ENCODE results near the gene SMIM31.

SMIM31 gene

DNA sequence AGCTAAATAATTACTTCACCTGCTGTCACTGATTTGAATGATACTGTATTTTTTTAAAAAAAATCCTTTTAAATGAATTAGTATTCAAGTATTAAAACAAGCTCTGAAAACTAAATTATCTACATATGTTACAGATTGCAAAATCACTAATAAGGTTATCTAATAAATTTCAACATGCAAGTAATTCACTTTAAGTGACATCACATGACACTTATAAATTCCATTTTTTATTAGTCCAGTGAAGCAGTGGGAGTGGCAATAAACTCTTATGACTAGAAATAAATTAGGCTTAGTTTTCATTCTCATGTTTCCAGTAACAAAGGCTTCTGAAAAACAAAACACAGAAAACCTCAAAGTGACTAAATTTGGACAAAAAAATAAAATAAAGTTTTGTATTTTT is 36.3 kb downstream of the SMIM31 start:
- DNase-seq, result no peak

DNA sequence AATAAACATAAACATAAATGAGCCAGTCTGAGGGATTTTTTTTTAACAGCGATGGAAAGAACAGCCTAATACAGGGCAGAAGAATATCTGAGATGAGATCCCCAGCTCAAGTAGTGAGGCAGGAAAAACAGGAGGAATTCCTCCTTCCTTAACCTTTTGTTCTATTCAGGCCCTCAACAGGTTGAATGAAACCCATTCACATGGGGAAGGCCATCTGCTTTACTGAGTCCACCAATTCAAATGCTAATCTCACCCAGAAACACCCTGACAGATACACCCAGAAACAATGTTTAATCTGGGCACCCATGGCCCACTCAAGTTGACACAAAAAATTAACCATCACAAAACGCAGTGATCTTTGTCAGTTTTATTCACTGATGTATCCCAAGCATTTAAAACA is 45.5 kb downstream of the SMIM31 start:
- DNase-seq, result no peak

DNA sequence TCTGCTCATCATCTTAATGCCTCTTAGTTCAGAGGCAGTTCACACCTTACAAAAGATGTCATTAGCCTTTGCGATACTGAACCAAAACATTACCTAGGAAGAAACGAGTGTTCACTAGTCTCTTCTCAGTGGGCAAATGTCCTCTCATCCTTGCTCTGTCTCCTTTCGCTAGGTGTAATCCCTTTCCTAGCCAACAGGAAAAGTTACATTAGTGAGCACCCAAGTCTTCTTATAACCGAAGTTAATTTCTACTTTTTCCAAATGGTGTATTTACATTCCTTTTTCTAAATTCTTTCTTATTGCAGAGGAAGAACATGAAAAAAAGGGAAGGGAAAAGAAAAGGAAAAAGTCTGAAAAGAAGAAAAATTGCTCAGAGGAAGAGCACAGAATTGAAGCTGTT is 46.9 kb downstream of the SMIM31 start:
- no peak for DNase-seq

DNA sequence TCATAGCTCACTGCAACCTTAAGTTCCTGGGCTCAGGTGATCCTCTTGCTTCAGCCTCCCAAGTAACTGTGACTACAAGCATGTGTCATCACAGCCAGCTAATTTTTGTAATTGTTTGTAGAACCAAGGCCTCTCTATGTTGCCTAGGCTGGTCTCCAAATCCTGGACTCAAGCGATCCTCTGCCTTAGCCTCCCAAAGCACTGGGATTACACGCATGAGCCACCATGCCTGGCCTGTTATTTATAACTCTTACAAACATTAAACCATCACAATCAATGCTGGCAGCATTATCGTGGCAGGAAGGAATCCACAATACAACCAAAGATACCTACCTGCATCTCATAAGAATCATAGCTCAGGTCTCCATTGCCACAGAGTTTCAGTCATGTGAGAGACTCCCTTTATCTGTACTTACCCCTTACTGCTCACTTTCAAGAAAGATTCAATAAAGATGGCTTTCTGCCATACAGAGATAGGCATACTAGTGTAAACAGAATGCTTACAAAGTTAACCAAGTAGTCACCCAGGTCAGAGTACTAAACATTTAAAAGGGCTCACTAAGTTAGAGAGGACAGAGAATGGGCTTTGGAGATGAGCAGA is 48.5 kb downstream of the SMIM31 start:
- DNase-seq, result no peak

DNA sequence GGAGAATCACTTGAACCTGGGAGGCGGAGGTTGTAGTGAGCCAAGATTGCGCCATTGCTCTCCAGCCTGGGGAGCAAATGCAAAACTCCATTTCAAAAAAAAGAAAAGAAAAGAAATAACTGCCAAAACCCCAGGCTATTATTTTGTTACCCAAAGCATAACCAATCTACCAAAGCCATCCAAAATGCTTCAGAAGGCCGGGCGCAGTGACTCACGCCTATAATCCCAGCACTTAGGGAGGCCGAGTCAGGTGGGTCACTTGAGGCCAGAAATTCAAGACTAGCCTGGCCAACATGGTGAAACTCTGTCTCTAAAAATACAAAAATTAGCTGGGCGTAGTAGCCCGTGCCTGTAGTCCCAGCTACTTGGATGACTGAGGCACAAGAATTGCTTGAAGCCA is 49.8 kb downstream of the SMIM31 start:
- no peak for DNase-seq

DNA sequence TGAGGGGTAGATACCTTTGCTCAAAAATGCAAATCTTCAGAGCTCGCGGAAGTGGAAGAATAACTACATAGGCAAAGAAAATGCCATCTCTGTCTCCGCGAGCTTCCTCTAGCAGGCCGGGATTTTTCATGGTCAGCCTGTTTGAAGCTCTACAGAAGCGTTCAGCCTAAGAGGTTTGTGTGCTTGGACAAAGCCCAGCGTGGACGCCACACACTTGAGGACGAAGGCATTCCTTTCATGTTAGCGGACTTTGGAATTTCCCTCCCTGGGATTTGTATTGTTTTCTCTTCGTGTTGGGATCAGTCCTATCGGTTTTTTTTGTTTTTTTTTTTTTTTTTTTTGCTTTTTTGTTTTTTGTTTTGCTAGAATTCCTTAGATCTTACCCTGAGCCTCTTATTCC is 53.7 kb downstream of the SMIM31 start:
- no peak for DNase-seq

DNA sequence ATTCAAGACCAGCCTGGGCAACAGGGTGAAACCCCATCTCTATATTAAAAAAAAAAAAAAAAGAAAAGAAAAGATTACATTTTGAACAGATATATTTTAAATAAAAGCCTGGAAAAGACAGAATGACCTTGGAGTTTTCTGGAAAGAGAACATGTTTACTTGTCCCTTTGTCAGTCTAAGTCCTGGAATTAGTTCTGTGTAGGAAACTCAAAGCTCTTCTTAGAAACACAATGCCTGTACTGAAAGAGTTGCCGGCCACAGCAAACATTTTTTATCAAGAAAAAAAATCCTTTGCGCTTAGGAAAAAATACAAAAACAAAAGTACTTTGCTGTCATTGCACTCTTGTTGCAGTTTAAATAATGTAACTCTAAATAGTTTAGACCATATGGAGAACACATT is 59.6 kb downstream of the SMIM31 start:
- no peak for DNase-seq

DNA sequence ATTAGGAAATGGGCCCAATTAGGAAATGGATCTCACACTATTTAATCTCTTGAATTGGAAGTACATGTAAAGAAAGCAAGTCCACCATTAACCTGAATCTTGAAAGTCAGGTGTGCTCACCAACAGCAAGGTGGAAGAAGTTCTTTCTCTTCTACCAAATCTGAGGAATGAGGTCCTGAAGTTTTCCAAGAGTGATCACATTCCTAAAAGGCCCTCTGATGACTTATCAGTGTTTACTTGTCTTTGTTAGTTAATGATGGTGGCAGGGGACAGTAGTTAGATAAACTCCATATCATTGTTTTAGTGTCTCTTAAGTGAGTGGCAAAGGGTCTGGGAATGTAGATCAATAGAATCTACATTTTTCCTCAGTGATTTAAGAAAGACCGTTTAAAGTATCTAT is 61.8 kb downstream of the SMIM31 start:
- no peak for DNase-seq

DNA sequence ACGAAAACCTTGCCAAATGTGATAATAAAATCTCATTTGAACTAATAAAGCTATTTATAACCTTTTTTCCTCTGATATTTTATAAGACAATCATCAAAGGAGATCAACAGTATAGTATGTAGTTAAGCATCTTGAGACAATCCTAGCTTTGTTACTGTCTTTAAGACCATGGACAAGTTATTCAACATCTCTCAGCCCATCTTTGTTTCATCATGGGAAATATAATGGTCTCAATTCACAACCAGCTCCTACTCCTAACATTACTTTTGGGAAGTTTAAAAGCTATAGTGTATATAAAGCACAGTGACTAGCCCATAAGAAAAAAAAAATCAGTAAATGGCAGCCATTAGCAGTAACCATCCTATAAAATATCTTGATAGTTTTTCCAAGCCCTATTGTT is 65.4 kb downstream of the SMIM31 start:
- DNase-seq, result no peak

DNA sequence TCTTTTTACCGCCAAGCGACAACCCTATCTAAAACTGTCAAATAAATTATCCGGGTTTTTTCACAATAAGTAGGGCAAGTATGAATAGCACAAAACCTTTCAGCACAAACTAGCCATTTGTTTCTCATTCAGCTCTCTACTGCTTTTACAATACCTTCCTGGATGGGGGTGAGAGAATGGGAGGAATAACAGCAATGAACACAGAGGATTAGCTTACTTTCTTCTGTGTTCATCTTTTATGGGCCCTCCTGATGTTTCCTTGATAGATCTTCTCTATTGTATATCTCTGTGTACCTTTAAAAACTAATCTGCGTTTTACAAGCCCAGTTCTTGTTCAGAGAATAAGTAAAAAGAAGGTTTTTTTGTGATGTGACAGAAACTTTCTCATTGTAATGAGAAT is 67.8 kb downstream of the SMIM31 start:
- no peak for DNase-seq

DNA sequence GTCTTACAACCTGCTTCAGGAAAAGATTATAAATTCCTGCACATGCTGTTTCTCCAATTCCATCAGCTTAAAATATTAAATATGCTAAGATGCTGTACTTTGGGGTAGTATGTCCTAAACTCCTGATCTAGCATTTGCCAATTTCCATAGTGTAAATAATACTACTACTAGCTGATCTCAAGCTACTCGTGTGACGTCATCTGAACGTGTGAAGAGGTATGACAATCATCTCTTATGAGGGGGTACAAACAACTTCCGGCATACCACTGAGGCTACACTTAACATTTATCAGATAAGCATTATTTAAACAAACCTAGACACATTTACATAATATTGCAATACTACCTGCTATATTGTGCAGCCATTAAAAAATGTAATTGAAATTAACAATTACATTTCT is 70.7 kb downstream of the SMIM31 start:
- no peak for DNase-seq

DNA sequence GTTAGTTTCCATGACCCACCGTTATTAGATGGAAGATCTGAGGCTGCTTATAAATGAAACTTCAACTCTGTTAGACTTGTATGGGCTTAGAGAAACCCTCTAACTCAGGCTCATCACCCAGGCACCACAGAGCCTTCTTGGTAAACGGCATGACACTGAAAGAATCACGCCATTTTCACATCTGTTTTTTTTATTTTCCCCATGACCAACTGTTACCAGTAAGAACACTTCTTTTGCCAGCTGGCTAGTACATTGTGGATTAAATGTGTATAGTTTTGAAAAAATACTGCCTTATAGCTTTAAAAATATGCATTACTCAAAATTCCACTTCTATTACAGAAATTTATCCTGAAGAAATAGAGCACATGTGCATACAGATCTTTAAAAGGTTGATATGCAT is 75.0 kb downstream of the SMIM31 start:
- DNase-seq, result no peak

DNA sequence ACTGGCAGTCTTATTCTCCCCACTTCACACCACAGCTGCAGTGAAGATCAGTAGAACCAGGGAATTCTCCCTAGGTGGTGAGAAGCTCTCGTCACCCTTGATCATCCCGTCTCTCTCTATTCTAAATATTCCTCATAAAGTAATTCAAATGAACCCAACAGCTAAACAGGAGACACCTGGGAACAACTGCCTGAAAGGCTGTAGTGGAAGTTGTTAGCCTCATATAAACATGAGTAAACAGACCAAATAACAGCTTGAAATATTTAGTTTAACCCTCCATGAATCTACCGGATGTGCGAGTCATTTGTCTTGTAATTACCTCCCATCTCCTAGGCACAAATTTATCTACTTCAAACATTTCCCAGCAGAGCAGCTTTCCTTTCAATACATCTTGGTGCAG is 92.6 kb downstream of the SMIM31 start:
- DNase-seq, result no peak

DNA sequence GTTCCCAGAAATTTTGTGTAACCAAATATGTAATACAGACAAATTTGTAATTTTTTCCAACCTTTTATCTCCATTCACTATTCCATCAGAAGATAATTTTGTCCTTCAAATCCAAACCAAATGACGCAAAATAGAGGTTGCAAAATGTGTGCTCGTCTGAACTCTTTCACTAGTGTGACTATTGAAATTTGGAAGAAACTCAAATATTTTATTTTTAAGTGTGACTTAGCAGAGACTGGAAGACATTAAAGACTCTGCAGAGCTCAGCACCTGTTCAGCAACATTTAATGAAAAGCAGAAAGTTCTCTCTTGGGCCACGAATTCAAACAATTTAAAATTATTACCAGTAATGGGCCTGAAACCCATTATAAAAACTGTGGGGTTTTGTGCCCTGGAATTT is 93.1 kb downstream of the SMIM31 start:
- DNase-seq, result no peak

DNA sequence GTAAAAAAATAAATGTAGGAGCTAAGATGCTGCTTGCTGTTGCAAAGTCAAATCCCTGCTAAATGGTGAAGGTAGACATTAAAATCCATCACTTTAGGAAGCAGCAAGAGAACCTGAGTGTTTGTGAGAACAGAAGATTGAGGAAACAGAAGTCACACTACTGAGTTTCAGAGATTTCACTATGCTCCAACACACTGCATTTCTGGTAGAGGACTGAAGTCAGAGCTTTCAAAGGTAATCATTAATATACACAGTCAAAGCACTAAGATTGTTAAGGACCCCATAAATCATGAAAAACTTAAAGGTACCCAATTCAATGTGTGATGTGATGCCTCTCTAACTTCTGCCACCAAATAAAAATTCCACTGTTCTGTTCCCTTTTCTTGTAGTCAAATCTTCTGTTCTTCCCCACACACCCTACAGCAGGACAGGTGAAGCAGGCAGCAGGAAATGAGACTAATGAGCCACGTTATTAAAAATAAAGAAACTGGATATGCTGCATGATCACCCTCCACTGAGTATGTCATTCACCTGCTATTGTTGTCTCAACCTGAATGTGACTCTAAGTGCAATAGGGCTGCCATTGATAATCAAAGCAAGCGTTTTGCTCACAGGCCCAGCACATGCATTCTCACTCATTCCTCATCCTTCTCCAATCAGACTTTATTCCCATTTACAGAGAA is 94.2 kb downstream of the SMIM31 start:
- no peak for DNase-seq
